ENCODE results near the gene SELENOK.

GRCh38 chr3:53845103-53845880, 46.4 kb downstream of the SELENOK start:
- no peak for TF ChIP-seq POLR2A (IDR thresholded peaks at IDR 0.05; ENCODE audit: low read length)
- no peak for TF ChIP-seq GATA1 (IDR thresholded peaks at IDR 0.05; ENCODE audit: low read depth, low read length)

Measured in erythroblast (primary cell).